GM18873 (cell line): ENCODE results near the gene GDE1.
A peak's percentile ranks its signal among the peaks of the same experiment; 100 is the strongest.
"Not testable (repeated sequence)": the region's sequence is repeated elsewhere in the genome, so short reads cannot be mapped to it uniquely, and the experiment has no call there.

Experiments
- ATAC-seq: cut with Tn5 transposase; IDR thresholded peaks from one replicate; pipeline ENCODE4 v1.9.1; 2021; ENCODE audit warnings: mild to moderate bottlenecking, moderate library complexity, moderate number of reproducible peaks; ENCODE audit not compliant: unreplicated experiment, low FRiP score

GDE1 gene, protein sequence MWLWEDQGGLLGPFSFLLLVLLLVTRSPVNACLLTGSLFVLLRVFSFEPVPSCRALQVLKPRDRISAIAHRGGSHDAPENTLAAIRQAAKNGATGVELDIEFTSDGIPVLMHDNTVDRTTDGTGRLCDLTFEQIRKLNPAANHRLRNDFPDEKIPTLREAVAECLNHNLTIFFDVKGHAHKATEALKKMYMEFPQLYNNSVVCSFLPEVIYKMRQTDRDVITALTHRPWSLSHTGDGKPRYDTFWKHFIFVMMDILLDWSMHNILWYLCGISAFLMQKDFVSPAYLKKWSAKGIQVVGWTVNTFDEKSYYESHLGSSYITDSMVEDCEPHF

DNA sequence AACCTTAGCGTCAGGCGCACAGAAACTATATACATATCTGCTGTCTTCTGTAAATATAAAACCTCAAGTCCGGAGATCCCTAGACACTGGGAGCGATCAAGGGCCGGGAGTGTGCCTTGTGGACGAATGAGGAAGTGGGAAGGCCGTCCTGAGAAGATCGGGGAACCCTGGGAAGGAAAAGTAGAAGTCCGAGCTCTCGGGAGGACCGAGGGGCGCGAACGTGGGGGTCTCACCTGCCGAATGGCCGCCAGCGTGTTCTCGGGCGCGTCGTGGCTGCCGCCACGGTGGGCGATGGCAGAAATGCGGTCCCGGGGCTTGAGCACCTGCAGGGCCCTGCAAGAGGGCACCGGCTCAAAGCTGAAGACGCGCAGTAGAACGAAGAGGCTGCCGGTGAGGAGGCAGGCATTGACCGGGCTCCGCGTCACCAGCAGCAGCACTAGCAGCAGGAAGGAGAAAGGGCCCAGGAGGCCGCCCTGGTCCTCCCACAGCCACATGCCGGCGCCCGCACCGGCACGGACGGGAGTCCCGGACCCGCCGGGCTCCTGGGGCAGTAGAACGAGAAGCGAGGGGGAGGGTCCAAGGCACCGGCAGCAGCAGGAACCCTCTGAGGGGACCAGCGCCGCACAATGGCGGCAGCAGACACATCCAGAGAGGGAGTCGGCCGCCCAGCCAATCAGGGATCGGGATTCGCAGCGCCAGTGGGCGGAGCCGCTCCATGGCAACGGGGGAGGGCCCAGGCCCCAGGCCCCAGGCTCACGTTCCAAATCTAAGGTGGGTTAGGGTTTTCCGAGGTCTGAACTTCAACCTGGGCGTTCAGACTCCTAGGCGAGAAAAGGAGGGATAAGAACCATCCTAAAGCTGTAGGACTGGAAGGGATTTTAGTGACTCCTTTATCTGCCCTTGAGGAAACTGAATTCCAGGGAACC lies at the start of gene GDE1:
Gene GDE1 (minus strand): TSS at position 628 of the 926 bp plus-strand sequence. CDS start 134 bp downstream, at position 494.
- ATAC-seq = peak; percentile 62

DNA sequence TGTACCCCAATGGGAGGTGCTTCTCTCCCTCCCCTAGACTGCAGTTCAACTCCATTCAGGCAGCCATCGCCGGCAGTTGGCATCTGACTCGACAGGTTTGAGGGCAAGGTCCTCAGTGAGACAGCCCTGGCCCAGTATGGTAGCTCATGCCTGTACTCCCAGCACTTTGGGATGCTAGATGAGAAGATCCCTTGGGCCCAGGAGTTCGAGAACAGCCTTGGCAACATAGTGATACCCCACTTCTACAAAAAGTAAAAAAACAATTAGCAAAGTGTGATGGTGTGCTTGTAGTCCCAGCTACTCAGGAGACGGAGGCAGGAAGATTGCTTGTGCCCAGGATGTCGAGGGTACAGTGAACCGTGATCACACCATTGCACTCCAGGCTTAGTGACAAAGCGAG lies 45.7 kb upstream of the GDE1 start:
- no peak for ATAC-seq

DNA sequence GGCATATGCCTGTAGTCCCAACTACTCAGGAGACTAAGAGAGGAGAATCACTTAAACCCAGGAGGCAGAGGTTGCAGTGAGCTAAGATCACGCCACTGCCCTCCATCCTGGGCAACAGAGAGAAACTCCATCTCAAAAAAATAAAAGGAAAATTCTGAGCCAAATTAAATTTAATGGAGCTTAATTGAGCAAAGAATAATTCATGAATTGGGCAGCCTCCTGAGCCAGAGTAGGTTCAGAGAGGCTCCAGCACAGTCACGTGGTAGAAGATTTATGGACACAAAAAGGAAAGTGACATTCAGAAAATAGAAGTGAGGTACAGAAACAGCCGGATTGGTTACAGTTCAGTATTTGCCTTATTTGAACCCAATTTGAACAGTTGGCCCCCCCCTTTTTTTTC lies 44.5 kb upstream of the GDE1 start:
- no peak for ATAC-seq

DNA sequence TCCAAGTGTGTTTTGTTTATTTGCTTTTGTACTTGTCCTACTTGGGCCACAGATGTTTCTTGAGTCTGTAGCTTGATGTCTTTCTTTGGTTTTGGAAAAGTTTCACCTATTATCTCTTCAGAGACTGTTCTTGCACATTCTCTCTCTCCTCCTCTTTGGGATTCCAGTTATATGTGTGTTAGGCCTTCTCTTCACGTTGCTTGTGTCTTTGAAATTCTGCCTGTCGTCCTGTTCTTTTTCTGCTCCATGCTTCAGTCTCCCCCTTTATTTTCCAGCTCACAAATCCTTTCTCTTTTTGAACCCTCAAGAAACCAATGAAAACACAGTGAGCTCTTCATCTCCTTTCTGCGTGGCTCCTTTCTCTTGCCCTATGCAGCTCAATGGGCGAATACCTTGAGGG lies 41.5 kb upstream of the GDE1 start:
- no peak for ATAC-seq

DNA sequence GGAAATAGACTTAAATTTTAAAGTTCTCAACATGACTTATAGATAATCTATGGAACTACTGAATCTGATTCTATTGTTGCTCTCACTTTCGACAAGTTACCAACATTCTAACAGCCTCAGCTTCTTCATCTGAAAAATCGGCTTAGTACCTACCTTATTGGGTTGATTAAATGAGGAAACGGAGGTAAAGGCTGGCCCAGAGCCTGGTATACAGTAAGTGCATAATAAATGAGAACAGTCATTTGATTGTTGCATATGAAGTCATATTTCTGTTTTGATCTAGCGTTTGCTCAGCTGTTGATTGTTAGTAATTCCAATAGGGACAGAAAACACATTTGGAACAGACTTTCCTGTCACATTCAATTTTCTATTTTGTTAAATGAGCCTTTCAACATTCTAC lies 38.2 kb upstream of the GDE1 start:
- ATAC-seq = no peak

DNA sequence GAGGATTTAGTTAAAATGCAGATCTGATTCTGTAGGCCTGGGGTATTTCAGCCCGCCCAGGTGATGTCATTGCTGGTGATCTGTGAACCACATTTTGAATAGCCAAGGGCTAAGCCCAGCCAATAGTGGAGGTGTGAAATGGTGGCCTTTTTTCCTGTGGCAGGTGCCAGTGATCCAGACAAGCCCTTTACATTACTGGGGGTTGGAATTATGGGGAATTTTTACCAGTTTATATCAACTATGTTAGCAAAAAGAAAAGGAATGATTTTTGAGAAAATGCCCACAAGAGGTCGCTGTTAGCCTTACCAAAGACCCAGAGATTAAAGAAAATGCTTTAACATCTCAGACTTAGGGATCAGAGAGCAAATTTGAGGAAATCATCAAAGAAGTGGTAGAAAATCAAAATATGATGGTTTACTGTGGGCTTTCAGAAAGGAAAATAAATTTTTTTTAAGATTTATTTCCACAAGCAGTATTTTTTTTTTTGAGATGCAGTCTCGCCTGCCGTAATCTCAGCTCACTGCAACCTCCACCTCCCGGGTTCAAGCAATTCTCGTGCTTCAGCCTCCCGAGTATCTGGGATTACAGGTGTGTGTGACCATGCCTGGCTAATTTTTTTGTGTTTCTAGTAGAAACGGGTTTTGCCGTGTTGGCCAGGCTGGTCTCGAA lies 37.5 kb upstream of the GDE1 start:
- no peak for ATAC-seq

DNA sequence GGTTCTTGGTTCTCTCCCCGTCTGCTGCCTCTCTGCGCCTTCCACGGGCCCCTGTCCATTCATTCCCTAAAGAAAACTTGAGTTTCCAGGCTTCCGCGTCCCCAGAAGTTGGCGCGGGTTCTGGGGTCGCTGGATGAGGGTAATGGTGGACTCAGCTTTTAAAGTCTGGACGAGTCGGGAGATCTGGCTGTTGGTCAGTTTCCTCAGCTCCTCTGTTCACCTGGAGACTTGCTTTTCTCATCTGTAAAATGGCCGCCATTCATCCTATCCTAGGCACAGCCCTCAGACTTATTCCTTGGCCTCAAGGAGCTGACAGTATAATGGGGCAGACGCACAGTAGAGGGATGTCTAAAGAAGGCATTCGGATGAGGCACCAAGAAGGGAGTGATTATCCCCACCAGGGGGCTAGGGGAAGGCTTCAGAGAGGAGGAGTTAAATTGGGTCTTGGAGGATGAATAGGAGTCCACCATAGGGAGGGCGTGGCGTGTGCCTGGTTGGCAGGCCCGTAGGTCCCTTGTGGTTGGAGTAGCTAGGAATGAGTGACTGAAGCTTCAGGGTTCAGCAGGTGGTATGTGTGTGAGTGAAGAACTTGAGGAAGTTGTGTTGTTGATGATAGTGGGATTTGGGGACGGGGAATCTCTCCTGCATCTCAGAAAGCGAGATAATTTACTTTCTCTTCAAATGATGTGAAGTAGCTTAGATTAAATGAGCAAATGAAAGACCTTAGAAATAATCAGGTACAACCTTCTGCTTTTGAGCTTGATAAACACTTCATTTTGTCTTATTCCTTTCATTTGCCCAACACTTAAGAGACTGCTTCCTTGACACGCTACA lies 34.3 kb upstream of the GDE1 start:
- no peak for ATAC-seq

DNA sequence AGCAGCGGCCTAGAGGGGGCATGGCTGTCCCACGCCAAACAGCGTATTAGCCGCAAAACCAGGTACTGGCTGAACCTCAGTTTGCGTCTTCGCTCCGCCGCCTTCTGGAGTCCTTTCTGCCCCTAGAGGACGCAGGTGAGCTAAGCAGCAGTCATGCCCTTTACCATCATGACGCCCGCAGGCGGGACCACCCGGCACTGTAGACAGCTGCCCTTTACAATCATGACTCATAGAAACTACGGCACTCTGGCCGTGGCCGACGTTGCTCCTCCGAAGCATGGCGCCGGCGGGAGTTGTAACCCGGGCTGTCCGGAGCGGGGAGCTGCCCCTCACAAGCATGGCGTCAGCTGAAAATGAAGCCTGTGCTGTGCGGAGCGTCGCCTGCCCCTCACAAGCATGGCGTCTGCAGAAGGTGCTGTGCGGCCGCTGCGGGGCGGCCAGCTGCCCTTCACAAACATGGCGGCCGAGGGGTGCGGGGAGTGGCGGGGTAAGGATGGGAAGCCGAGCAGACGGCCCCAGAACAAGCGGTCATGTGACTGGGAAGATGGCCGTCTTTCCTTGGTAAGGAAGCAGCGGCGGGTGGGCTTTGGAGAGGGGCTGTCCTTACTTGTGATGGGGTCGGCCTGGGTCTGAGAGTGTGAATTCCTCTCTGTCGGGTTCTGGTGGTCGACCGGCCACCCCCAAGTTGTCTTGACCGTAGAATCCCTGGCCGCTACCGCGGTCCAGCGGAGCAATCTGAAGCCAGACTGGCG lies 33.5 kb upstream of the GDE1 start, which contains the start of gene VPS35L:
Gene VPS35L (plus strand): TSS at position 518 of the 752 bp plus-strand sequence. CDS start 27 bp downstream, at position 545.
- peak; percentile 92 for ATAC-seq

DNA sequence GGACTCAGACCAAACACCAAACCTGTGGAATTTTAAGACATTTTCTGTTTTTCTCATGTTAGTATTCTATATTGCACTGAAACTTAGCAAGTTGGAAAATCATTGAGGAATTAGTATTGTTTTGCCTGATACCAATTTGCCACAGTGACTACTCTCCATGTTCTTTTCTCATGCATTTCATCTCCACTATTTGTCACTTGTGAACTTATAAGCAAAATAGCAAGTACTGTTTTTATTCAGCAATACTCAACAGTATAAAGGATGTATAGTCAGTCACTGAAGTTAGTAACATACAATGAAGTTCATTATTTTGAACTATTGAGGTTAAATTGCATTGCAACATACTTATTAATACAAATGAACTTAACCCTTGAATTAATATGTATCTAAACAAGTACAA lies 27.8 kb upstream of the GDE1 start:
- ATAC-seq = no peak

DNA sequence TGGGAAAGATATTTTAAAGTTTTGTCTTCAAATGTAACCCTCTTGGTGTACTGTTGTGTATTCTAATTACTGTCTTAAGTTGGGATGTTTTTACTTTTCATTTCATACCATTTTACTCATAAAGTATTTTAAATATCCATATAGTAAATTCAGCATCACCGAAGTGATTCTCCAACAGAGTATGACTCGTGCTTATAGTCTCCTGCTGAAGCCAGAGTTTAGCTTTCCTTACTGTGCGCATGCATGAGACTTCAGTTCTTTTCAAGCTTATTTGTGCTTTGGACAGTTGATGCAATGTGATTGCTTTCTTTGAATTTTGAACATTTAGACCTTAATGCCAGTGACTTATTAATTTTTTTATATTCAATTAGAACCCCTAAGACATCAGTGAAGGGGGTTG lies 26.2 kb upstream of the GDE1 start:
- no peak for ATAC-seq

DNA sequence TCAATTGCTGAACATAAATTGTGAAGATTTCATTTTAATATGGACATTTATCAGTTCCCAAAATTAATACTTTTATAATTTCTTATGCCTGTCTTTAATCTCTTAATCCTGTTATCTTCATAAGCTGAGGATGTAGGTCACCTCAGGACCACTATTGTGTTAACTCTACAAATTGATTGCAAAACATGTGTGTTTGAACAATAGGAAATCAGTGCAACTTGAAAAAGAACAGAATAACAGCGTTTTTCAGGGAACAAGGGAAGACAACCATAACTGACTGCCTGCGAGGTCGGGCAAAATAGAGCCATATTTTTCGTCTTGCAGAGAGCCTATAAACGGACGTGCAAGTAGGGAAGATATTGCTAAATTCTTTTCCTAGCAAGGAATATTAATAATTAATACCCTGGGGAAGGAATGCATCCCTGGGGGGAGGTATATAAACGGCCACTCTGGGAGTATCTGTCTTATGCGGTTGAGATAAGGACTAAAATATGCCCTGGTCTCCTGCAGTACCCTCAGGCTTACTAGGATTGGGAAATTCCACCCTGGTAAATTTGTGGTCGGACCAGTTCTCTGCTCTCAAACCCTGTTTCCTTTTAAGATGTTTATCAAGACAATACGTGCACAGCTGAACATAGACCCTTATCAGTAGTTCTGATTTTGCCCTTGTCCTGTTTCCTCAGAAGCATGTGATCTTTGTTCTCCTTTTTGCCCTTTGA lies 21.5 kb upstream of the GDE1 start:
- ATAC-seq = not testable (repeated sequence)

DNA sequence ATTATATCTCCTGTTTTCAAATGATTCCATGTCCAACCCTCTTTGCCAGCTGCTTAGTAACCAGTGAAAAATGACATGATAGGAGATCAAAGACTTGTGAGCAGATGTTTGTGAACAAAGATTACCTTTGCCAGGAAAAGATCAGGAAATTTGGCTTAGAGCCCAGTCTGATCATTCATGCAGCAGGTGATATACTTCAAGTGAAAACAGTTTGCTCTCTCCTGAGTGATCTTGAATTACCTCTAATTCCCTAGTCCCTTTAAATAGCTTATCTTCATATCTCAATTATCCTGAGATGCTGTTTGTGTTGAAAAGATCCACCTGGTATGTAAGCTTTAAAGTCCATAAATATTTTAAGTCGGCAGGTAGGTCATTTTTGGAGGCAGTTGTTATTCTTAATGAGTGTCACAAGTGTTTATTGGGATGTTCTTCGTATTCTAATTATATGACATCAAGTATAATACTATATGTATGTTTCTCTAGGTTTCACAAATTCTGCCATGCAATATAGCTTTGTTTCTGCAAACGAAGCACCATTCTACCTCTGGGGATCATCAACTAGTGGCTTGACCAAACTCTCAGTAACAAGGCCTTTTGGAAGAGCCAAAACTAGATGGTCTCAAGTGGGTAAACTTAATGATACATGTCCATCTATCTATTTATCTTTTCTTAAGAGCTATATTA lies 20.4 kb upstream of the GDE1 start:
- no peak for ATAC-seq

DNA sequence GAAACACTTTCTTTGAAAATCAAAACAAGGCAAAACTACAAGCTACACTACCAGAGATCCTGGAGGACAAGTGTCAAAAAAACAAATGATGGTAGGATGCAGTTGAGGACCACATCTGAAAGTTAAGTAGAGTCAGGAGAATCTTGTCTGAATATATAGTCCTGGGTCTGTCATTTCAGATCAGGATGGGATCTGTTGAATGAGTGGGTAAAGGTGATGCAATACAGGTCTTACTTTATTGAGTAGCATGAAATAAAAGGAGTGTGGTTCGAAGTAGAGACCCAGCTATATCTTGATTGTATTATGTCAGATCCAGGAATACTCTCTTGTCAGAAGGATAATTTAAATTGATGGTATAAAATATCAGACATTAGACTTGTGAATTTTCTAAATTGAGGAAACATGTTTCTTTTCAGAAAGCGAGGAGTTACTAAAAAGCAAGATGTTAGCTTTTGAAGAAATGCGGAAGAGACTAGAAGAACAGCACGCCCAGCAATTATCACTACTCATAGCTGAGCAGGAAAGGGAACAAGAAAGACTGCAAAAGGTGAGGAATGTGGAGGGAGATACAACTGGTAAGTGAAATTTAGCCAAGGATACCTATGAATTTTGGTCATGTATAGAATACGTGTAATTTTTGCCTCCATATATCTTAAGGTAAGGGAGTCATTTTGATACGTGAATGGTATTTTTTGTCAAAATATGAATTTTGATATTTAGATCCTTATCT lies 18.5 kb upstream of the GDE1 start:
- no peak for ATAC-seq

DNA sequence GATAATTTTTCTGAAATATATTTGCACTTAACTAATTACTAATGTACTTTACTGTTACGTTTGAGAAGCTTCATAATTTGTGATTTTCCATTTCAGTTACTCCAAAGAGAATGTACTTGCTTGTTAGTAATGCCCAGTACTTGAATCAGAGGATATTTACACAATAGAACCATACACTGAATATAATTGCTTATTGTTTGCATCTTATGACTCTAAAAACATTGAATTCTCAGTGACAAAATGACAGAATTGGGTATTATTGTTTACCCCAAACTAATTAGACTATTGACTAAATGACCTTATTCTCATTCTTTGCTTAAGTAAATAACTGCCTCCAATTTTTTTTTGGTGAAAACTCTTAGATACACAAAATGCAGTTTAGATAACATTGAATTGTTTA lies 10.7 kb upstream of the GDE1 start:
- no peak for ATAC-seq

DNA sequence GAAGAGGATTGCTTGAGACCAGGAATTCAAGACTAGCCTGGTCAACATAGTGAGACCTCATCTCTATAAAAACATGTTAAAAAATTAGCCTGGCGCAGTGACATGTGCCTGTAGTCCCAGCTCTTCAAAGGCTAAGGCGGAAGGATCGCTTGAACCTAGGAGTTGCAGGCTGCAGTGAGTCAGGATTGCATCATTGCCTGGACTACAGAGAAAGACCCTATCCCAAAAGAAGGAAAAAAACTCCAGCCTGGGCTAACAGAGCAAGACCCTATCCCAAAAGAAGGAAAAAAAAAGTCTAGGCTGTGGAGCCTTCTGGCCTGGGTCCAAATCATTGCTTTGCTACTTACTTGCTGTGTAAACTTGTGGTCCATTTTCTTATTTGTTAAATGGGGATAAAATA lies 6.8 kb upstream of the GDE1 start:
- ATAC-seq = no peak

DNA sequence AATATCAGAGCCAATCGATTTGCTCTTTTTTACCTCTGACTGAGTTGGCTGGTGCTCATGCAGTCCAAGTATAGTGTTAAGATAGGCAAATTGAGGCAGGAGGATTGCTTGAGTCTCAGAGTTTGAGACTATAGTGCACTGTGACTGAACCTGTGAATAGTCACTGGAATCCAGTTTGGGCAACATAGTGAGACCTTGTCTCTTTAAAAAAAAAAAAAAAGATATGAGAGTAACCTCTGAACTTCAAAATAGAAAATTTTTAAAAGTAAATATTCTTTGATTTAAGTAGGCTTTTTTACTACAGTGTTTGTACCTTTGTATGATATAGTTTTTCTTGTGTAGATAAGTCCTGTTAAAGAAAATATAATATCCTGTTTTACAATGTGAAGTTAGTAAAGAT lies 5.3 kb upstream of the GDE1 start:
- ATAC-seq = no peak

DNA sequence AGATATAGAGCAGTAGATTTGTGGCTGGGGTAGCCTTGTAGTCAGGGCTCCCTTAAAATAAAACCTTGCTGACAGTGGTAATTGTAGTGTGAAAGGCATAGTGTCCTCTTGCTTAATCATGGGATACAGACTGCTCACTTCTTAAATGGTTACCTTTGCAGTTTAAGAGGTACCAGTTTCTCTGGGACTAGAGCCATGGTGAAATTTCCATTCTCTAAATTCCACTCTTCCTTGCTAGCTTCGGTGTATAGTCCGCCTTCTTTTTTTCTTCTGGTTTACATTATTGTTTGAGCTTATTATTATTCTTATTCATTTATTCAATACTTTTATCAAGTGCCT lies 3.5 kb upstream of the GDE1 start:
- no peak for ATAC-seq
